HG02970 (cell line): ENCODE results near the gene AXIN1.

Experiments
- ATAC-seq: cut with Tn5 transposase; IDR thresholded peaks from one replicate; pipeline ENCODE4 v1.9.1; 2021; ENCODE audit warnings: mild to moderate bottlenecking, moderate library complexity, moderate number of reproducible peaks; ENCODE audit not compliant: unreplicated experiment, low FRiP score

The AXIN1 gene

DNA sequence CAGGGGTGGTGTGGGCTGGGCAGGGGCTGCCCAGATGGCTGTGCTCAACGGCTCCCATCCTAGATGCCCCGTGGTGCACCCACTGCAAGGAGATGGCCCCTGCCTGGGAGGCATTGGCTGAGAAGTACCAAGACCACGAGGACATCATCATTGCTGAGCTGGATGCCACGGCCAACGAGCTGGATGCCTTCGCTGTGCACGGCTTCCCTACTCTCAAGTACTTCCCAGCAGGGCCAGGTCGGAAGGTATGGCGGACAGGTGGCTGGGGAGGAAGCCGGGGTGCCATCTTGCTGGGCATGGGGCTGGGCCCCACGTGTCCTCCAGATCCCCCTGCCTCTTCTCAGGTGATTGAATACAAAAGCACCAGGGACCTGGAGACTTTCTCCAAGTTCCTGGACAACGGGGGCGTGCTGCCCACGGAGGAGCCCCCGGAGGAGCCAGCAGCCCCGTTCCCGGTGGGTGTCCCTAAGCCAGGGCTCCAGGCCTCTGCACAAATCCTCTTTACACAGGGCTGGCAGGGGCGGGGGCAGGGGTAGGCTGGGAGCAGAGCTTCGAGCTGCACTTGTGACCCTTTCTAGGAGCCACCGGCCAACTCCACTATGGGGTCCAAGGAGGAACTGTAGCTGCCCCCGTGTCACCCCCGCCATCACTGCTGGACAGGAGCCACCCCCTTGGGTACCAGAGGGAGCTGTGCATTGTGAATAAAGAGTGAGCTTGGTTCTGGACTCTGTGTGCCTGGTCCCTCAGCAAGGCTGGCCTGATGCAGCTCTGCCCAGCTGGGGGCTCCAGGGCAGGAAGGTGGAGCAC, 65.8 kb downstream of the AXIN1 start:
- no peak for ATAC-seq

- ATAC-seq, result no peak
Observed at GRCh38 chr16:285146-286055, 67.1 kb downstream of the AXIN1 start.

DNA sequence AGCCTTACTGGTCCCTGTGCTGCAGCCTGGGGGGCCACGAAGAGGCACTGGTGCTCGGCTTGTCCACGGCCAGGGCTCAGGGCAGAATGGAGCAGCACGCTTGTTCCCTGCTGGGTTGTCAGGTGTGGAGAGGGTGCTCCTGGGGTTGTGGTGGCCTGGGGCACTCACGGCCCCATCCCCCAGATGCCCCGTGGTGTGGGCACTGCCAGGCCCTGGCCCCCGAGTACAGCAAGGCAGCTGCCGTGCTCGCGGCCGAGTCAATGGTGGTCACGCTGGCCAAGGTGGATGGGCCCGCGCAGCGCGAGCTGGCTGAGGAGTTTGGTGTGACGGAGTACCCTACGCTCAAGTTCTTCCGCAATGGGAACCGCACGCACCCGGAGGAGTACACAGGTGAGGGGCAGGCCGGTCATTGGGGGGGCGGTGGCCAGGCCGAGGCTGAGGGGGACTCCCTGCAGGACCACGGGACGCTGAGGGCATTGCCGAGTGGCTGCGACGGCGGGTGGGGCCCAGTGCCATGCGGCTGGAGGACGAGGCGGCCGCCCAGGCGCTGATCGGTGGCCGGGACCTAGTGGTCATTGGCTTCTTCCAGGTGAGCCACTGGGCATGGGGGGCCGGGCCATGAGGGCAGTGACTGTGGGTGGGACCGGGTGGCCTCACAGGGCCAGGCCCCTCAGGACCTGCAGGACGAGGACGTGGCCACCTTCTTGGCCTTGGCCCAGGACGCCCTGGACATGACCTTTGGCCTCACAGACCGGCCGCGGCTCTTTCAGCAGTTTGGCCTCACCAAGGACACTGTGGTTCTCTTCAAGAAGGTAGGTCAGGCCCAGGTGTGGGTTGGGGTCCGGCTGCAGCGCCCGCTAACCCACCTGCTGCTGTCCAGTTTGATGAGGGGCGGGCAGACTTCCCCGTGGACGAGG, 68.1 kb downstream of the AXIN1 start:
- ATAC-seq, result no peak

DNA sequence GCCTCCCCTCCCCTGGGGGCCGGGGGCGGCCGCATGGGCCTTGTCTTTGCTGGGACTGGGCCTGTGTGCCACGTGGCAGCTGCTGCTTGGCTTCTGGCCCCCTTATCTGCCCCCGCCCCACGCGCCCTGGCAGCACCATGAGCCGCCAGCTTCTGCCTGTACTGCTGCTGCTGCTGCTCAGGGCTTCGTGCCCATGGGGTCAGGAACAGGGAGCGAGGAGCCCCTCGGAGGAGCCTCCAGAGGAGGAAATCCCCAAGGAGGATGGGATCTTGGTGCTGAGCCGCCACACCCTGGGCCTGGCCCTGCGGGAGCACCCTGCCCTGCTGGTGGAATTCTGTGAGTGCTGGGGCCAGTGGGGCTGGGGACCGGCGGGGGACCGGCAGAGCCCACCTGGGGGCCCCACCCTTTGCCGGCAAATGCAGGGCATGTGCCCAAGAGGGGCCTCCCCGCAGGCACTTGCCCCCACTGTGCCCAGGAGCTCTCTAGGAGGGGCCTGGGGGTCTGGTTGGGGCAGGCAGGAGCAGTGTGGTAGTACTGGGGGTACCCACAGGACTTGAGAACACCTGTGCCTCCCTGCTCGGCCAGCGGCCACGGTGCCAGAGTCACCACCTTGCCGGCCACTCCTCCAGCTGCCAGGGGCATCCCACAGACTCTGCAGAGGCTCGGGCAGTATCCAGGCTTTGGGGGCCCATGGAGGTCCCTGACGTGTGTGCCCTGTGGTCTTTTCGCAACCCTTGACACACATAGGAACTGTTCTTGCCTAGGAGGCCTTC, 69.3 kb downstream of the AXIN1 start, which contains the start of gene PDIA2:
Gene PDIA2, plus strand, starts transcription at position 132 of the 773 bp plus-strand sequence. Its CDS starts 6 bp downstream, at position 138.
- ATAC-seq, result no peak

GRCh38 chr16:282491-282890, 70.0 kb downstream of the AXIN1 start:
- no peak for ATAC-seq

DNA sequence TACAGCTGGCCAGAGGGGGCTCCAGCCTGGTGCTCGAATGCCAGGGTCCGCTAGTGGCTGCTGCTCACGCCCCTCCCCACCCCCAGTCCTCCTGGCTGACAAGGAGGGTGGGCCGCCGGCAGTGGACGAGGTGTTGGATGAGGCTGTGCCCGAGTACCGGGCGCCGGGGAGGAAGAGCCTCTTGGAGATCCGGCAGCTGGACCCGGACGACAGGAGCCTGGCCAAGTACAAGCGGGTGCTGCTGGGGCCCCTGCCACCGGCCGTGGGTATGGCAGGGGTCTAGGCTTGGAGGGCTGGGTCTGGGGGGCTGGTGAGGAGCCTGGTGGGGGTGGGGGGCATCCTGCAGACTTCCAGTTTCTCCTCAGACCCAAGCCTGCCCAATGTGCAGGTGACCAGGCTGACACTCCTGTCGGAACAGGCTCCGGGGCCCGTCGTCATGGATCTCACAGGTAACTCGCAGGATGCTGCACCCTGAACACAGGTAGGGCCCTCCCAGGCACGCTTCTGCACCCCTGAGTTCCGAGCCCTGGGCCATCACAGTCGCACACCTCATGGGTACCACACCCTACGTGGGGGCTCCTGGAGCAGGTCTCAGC, 70.8 kb downstream of the AXIN1 start:
- no peak for ATAC-seq

DNA sequence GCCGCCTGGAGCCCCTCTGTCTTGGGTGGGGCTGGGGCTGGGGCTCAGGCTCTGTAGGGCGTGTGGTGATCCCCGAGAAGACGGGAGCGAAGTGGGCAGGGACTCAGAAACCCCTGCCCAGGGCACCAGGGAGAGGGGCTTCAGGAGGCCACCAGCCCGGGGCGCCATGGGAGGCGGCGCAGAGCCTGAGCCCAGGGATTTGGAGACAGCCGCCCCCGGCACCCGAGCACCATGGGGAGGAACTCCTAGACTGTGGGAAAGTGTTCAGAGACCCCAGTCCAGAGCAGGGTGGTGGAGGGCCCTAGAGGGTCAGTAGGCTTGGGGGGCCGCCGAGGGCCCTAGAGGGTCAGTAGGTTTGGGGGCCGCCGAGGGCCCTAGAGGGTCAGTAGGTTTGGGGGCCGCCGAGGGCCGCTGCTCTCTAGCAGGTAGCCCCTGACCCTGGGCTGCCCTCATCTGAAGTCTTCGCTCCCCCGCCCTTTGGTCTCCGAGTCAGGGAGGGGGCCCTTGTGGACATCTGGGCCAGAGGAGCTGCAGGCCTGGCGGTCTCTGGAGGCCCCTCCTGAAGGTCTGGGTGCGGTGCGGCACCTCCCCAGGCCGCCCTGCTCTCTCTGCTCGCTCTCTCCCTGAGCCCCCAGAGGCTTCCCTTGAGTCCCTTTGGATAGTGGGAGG, 71.4 kb downstream of the AXIN1 start:
- ATAC-seq, result no peak

- no peak for ATAC-seq
Observed at GRCh38 chr16:280552-280951, 72.0 kb downstream of the AXIN1 start, which contains the start of gene ARHGDIG. ARHGDIG (plus strand) TSS chr16:280591; CDS start chr16:280681, 90 bp downstream.

- ATAC-seq, result no peak
Observed at GRCh38 chr16:280005-280460, 72.5 kb downstream of the AXIN1 start.

DNA sequence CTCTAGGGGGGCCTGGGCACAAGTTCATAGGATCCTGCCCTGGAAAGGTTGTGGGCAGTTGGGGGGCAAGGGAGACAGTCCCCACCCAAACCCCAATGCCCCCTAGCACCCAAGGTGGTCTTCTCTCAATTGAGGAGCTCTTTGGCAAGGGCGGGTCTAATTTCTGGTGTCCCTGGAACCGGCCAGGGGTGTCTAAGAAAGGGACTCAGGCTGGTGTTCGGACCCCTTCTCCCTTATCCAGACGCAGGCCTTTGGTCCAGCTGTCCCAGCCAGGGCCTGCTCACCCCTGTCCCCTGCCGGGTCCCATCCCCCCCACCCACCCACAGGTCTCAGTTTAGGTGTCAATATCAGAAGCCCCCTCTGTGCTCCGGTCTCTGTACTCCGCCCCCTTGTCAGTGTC, 73.0 kb downstream of the AXIN1 start:
- no peak for ATAC-seq

DNA sequence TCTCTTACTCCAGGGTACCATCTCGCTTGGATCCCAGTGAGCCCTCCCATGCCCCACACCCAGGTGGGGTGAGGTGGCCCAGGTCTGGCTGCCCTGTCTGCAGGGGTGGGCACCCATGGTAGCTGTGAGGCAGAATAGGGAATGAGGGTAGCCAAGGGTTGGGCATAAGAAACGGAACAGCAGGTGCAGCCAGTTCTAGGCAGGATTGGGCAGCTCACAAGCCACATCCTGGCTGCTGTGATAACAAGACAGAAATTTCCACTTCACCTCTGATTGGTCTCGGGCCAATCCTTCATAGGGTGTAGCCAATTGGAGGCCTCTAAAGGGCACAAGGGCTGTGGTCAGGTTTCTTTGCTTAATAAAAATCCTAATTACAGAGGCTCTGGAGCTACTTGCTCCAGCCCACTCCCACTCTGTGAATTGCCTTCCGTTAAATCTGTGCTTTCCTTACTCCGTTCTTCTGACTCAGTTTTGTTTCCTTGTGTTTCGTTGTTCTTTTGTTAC, 73.6 kb downstream of the AXIN1 start:
- ATAC-seq, result no peak

DNA sequence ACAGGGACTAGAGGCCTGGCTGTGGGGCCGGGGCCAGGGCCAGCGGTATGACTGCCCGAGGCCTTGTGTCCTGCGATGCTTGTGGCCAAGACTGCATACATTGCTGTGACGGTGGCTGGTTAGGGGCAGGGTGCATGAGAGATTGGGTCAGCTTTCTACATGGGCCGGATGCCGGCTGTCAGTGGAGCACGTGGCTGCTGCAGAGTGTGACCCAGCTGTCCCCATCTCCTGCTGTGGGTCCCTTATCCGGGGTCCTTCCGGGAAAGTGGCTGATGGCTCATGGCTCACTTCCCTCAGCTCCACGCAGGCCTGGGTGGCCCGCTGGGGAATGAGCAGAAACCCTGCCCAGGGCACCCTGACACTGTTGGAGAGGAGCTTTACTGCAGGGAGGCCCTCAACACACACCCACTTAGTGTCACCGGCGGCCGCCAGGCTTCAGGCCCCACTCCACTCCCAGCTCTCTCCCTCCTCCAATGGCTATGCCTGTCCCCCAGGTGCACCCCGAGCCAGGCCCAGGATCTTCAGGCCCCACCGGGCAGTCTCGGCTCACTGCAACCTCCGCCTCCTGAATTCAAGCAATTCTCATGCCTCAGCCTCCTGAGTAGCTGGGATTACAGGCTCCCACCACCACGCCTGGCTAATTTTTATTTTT, 76.0 kb downstream of the AXIN1 start:
- no peak for ATAC-seq

DNA sequence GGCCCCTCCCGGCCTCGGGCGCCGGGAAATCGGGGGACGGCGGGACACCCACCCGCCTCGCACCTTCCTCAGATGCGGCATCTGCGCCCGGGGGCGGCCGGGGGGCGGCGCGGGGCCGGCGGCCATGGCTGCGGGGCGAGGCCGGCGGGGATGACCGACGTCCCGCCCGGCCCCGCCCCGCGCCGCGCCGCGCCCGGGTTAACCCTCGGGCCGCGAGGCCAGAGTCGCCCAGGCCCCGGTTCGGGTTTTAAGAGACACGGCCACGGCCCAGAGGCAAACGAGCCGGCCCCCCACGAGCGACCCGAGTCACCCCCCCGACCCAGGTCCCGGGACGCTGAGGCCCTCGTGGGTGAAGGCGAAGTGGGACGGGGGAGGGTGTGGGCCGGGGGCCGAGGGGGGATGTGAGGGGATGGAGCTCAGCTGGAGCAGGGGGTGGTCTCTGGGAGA, 76.7 kb downstream of the AXIN1 start, which contains the start of gene RGS11:
Gene RGS11, minus strand, starts transcription at position 159 of the 447 bp plus-strand sequence. Its CDS starts 33 bp downstream, at position 126.
- ATAC-seq, result no peak

- ATAC-seq, result no peak
Observed at GRCh38 chr16:275041-275641, 77.4 kb downstream of the AXIN1 start.

DNA sequence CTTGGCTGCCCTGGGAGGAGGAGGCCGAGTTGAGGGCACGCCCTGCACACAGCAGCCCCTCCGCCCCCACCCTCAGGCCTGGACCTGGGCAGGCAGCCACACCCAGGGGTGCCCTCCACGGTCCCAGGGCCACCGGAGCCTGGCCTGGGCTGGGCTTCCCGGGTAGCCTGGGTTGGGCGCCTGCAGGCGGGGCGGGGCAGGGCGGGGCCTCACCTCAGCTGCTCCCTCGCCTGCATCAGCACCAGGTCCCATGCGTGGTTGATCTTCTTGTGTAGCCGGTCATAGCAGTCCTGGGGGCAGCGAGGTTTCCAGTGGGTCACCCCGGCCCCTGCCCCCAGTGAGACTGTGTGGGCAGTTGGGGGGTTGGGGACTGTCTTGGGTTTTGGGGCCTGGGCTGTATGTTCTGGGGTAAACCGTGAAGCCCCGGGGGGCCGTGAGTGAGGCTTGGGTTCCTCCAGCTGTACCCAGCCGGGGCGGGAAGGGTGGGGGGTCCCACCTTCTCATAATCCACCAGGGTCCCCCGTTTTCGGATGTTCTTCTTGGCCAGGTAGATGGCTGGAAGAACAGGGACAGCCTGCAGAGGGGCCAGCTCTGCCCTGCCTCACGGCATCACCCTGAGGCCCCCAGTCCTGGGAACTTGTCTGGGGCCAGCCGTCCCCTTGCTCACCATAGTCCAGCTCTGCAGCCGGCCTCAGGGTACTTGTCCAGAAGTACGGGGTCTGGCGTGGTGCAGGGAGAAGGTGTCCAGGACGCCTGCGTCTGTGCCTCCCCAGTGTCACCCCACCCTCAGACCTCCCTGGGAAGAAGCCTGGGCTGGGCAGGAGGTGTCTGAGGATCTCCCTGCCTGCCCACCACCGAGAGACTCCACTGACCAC, 78.7 kb downstream of the AXIN1 start:
- no peak for ATAC-seq
